Activated CD8-positive, alpha-beta memory T cell treated with anti-CD3 and anti-CD28 coated beads for 4 hours (primary cell): ENCODE results near the gene TNFRSF17.

Experiments
- DNase-seq, 2 donors: peaks; one replicate each; pipeline ENCODE4 v3.0.0-alpha.2; 2020; ENCODE audit warnings: low read depth in 2 of 2

The TNFRSF17 gene

DNA sequence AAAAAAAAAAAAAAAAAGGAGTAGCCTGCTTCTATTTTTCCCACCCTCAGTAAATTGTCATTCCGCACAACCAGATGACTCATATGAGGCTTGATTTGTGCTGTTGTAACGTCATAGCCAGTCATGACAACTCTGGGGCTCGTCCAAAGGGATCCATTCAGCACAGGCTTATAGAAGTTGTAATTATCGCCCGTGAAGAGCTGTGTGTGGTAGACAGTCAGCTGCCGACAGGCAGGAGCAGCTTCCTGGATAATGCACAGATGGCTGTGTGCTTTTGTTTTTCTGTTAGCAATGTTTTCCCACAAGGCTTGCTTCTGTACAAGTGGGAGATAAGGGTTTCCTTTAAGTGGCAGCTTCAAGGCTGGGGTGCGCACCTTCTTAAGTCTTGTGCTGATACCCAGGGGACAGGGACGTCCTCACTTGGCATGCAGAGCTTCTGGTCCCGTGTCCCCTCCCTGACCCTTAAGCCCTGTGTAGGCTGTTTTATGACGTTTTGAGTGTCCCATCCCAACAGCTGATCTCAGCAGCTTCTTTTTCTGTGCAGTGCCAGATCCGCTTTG, 37.5 kb downstream of the TNFRSF17 start:
- DNase-seq = no peak

GRCh38 chr16:12006637-12007036, 41.6 kb downstream of the TNFRSF17 start:
- DNase-seq = no peak

DNA sequence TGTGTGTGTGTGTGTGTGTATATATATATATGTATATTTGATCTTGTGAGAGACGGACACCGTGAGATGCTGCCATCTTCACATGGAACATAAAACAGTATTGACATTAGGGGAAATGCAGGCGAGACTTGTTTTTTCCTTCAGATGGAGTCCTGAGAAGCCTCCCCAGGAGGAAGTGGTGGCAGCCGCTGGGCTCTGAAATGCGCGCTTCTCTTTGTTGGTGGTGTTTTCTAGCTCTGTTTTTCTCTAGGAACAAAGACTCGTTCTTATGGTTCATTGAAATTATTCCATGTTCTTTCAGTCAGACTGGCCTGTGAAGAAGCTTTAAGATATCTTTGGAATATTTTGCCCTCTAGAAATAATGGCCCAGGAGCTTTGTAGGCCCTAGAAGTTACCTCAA, 44.5 kb downstream of the TNFRSF17 start:
- DNase-seq = no peak

- no peak for DNase-seq
Measured at GRCh38 chr16:12009922-12010321, 44.9 kb downstream of the TNFRSF17 start.

DNA sequence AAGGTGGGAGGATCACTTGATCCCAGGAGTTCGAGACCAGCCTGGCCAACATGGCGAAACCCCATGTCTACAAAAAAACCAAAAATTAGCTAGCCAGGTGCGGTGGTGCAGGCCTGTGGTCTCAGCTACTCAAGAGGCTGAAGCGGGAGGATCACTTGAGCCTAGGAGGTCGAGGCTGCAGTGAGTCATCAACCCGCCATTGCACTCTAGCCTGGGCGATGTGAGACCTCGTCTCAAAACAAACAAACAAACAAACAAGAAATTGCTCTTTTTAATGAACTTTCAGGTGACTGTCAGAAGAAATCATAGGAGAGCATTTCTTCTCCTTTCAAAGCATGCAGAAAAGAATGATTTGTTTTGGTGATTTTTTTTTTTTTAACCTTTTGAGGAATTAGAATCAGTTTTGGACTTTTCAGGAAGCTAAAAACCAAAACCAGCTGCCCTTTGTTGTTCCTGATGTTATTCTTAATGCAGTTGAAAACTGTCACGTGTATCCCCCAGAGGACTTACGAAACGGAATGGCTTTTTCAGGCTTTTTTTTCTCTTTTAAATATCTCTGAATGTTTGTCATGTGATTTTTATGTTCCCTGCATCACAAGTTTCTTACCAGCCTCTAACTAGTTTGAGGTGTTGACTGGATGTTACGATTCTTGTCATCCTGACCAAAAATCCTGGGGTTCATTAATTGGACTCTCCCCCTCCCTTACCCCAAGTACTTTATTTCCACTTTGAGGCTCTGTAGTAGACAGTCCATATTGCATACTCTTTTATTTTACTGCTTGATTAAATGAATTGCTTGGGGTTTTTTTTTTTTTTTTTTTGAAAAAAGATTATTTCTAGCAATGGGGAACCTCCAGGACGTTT, 45.6 kb downstream of the TNFRSF17 start:
- no peak for DNase-seq

DNA sequence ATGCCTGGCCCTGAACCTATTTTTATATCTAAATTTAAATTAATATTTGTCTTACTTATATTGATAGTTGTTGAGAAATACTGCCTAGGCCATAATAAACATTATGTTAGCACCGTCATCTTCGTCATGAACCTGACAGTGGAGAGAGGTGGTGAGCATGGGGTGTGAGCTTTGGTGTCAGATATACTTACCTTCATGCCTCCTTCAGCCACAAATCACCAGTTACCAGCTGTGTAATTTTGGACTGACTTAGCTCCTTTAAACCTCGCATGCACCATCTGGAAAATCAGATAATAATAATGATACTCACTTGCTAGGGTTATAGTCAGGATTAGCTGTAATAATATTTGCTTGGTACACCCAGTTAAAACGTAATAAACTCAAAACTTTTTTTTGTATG, 46.6 kb downstream of the TNFRSF17 start:
- DNase-seq = no peak

DNA sequence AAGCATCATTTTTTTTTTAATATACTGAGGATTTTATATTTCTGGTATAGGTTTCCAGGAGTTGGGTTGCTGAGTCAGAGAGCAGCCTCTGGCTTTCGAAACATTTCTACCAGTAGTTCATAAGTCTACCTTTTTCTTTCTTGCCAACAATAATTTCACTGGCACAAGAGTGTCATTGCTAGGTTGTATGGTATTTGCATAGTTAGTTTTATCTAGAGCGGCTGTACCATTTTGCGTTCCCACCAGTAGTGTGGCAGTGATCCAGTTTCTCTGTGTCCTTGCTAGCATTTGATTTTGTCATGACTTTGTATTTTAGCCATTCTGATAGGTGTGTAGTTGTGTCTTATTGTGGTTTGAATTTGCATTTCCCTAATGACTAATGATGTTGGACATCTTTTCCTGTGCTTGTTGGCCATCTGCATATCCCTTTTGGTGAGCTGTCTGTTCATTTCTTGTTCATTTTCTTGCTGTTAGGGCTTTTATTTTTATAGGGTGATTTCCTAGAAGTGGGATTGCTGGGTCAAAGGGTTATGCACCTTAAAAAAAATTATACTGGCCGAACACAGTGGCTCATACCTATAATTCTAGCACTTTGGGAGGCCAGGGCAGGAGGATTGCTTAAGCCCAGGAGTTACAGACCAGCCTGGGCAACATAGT, 51.4 kb downstream of the TNFRSF17 start:
- no peak for DNase-seq

GRCh38 chr16:12017558-12017957, 52.5 kb downstream of the TNFRSF17 start:
- DNase-seq = no peak
